OCI-LY7 (cell line): Measurements from ENCODE around the gene PTPRE.

ENCODE experiments used
- EZH2phosphoT487 ChIP-seq: fragments of 200-600 bp; sonication (generic); IDR thresholded peaks from 2 replicates; pipeline ENCODE4 v1.6.1; 2018; ENCODE audit warnings: low read depth, borderline replicate concordance, mild to moderate bottlenecking, mixed run types, antibody characterized with exemption, low read length, moderate library complexity, mixed read lengths
- TF ChIP-seq, protein P1 (sequence below): fragments of 200-600 bp; sonication (generic); conservative IDR thresholded peaks from 2 replicates; pipeline ENCODE4 v1.5.1; 2014; ENCODE audit warnings: mild to moderate bottlenecking, antibody characterized with exemption, low read length, moderate library complexity, mixed read lengths

- TF ChIP-seq, protein P1, sequence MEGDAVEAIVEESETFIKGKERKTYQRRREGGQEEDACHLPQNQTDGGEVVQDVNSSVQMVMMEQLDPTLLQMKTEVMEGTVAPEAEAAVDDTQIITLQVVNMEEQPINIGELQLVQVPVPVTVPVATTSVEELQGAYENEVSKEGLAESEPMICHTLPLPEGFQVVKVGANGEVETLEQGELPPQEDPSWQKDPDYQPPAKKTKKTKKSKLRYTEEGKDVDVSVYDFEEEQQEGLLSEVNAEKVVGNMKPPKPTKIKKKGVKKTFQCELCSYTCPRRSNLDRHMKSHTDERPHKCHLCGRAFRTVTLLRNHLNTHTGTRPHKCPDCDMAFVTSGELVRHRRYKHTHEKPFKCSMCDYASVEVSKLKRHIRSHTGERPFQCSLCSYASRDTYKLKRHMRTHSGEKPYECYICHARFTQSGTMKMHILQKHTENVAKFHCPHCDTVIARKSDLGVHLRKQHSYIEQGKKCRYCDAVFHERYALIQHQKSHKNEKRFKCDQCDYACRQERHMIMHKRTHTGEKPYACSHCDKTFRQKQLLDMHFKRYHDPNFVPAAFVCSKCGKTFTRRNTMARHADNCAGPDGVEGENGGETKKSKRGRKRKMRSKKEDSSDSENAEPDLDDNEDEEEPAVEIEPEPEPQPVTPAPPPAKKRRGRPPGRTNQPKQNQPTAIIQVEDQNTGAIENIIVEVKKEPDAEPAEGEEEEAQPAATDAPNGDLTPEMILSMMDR, result no peak
- no peak for TF ChIP-seq EZH2phosphoT487
These were observed 142.6 kb downstream of the PTPRE start for GRCh38 chr10:128049226-128050120.
